Measurements from ENCODE around the gene AFAP1L2.

The AFAP1L2 gene

GRCh38 chr10:114368057-114368391 is 36.3 kb downstream of the AFAP1L2 start:
- TF ChIP-seq CREB1 (IDR thresholded peaks at IDR 0.05; ENCODE audit: low read depth) (no peak), FOXM1 (IDR thresholded peaks at IDR 0.05; ENCODE audit: borderline replicate concordance, low read depth) (no peak), EGR1 (IDR thresholded peaks at IDR 0.05) (no peak), CEBPB (IDR thresholded peaks at IDR 0.05) (no peak), USF1 (IDR thresholded peaks at IDR 0.05) (no peak), ZBTB7A (IDR thresholded peaks at IDR 0.05; ENCODE audit: low read depth) (no peak), MAX (IDR thresholded peaks at IDR 0.05) (no peak), TCF12 (IDR thresholded peaks at IDR 0.05; ENCODE audit: low read depth) (no peak), RAD21 (IDR thresholded peaks at IDR 0.05; ENCODE audit: low read depth) (no peak), TEAD4 (IDR thresholded peaks at IDR 0.05) (no peak), NFIC (IDR thresholded peaks at IDR 0.05) (no peak), YY1 (IDR thresholded peaks at IDR 0.05; ENCODE audit: low read depth) (no peak), EP300 (IDR thresholded peaks at IDR 0.05; ENCODE audit: borderline replicate concordance) (no peak), TAF1 (IDR thresholded peaks at IDR 0.05; ENCODE audit: low read depth) (no peak)
- TF ChIP-seq, protein P1, sequence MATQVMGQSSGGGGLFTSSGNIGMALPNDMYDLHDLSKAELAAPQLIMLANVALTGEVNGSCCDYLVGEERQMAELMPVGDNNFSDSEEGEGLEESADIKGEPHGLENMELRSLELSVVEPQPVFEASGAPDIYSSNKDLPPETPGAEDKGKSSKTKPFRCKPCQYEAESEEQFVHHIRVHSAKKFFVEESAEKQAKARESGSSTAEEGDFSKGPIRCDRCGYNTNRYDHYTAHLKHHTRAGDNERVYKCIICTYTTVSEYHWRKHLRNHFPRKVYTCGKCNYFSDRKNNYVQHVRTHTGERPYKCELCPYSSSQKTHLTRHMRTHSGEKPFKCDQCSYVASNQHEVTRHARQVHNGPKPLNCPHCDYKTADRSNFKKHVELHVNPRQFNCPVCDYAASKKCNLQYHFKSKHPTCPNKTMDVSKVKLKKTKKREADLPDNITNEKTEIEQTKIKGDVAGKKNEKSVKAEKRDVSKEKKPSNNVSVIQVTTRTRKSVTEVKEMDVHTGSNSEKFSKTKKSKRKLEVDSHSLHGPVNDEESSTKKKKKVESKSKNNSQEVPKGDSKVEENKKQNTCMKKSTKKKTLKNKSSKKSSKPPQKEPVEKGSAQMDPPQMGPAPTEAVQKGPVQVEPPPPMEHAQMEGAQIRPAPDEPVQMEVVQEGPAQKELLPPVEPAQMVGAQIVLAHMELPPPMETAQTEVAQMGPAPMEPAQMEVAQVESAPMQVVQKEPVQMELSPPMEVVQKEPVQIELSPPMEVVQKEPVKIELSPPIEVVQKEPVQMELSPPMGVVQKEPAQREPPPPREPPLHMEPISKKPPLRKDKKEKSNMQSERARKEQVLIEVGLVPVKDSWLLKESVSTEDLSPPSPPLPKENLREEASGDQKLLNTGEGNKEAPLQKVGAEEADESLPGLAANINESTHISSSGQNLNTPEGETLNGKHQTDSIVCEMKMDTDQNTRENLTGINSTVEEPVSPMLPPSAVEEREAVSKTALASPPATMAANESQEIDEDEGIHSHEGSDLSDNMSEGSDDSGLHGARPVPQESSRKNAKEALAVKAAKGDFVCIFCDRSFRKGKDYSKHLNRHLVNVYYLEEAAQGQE (IDR thresholded peaks at IDR 0.05; ENCODE audit: low read depth), result no peak

- TF ChIP-seq TCF12 (IDR thresholded peaks at IDR 0.05; ENCODE audit: low read depth) (peak; percentile 36; the same call in 1 of the 2 replicates), RAD21 (IDR thresholded peaks at IDR 0.05; ENCODE audit: low read depth) (no peak)
These were observed 36.8 kb downstream of the AFAP1L2 start for GRCh38 chr10:114367351-114368056.

- TF ChIP-seq TEAD4 (IDR thresholded peaks at IDR 0.05) (no peak), EP300 (IDR thresholded peaks at IDR 0.05; ENCODE audit: borderline replicate concordance) (no peak), TCF12 (IDR thresholded peaks at IDR 0.05; ENCODE audit: low read depth) (no peak), USF1 (IDR thresholded peaks at IDR 0.05) (no peak), YY1 (IDR thresholded peaks at IDR 0.05; ENCODE audit: low read depth) (no peak), TAF1 (IDR thresholded peaks at IDR 0.05; ENCODE audit: low read depth) (no peak), EGR1 (IDR thresholded peaks at IDR 0.05) (no peak), NFIC (IDR thresholded peaks at IDR 0.05) (no peak), RAD21 (IDR thresholded peaks at IDR 0.05; ENCODE audit: low read depth) (no peak), CEBPB (IDR thresholded peaks at IDR 0.05) (no peak), ZBTB7A (IDR thresholded peaks at IDR 0.05; ENCODE audit: low read depth) (no peak)
These were observed 39.6 kb downstream of the AFAP1L2 start for GRCh38 chr10:114364726-114365125.

- TF ChIP-seq YY1 (IDR thresholded peaks at IDR 0.05; ENCODE audit: low read depth) (no peak), TEAD4 (IDR thresholded peaks at IDR 0.05) (no peak), USF1 (IDR thresholded peaks at IDR 0.05) (no peak), FOXM1 (IDR thresholded peaks at IDR 0.05; ENCODE audit: borderline replicate concordance, low read depth) (no peak), CEBPB (IDR thresholded peaks at IDR 0.05) (no peak), TAF1 (IDR thresholded peaks at IDR 0.05; ENCODE audit: low read depth) (no peak), EP300 (IDR thresholded peaks at IDR 0.05; ENCODE audit: borderline replicate concordance) (no peak), RAD21 (IDR thresholded peaks at IDR 0.05; ENCODE audit: low read depth) (no peak), NFIC (IDR thresholded peaks at IDR 0.05) (no peak), MAX (IDR thresholded peaks at IDR 0.05) (no peak), TCF12 (IDR thresholded peaks at IDR 0.05; ENCODE audit: low read depth) (no peak), CREB1 (IDR thresholded peaks at IDR 0.05; ENCODE audit: low read depth) (no peak)
- TF ChIP-seq, protein P1 (IDR thresholded peaks at IDR 0.05; ENCODE audit: low read depth), result no peak
These were observed 40.4 kb downstream of the AFAP1L2 start for GRCh38 chr10:114363745-114364454.

- TF ChIP-seq TEAD4 (IDR thresholded peaks at IDR 0.05), result no peak
These were observed 41.4 kb downstream of the AFAP1L2 start for GRCh38 chr10:114362826-114363355.
